Measurements from ENCODE around the gene TMEM120B. TPM values are rescaled to one million over a fixed set of nuclear protein-coding genes. Genes with fewer than 3 reads are reported as not detected.
A peak's percentile ranks its signal among the peaks of the same experiment; 100 is the strongest.

TMEM120B gene
- total RNA-seq, 1 experiment from 2014 or later: 14.2 TPM

GRCh38 chr12:121803861-121804416, 91.4 kb downstream of the TMEM120B start, which contains the start of gene SETD1B:
Gene SETD1B, plus strand, starts transcription at chr12:121804009. Its CDS starts 729 bp downstream, at chr12:121804738.
- TF ChIP-seq CTCF (IDR thresholded peaks at IDR 0.05; ENCODE audit: unreplicated experiment): no peak
- H3K36me3 Mint-ChIP-seq (ENCODE audit: insufficient read depth, unreplicated experiment): peaks cover 40% of the 10 kb centered on the region
- no peaks in the 10 kb centered on the region for H3K9me3 Mint-ChIP-seq (ENCODE audit: unreplicated experiment)
- no TSS peak for BruUV-seq (replicated peaks)
- peak within 1 kb of the TSS; percentile 99 for H3K27ac Mint-ChIP-seq (ENCODE audit: low read depth, unreplicated experiment)
- peak; percentile 54 for DNase-seq (ENCODE audit: unreplicated experiment)
- POLR2A ChIA-PET: interaction anchor here (0.7 to 13.9 kb wide), 9 partner anchors 4 to 220 kb away, joined by 3 to 344 read pairs (median 24); partner anchors contain the start of genes PSMD9, RHOF and SETD1B
- H3K4me1 Mint-ChIP-seq (ENCODE audit: insufficient read depth, unreplicated experiment): peaks cover 4% of the 10 kb centered on the region
- intact Hi-C loops (cut with micrococcal nuclease): no loop called here
- H3K4me3 Mint-ChIP-seq (ENCODE audit: unreplicated experiment): peak within 1 kb of the TSS; percentile 87
- no peaks in the 10 kb centered on the region for H3K27me3 Mint-ChIP-seq (ENCODE audit: insufficient read depth, unreplicated experiment)
- CTCF ChIA-PET: interaction anchor here (1.1 to 16.6 kb wide), 2 partner anchors 8 to 32 kb away, joined by 4 to 390 read pairs; partner anchors contain the start of gene RHOF

DNA sequence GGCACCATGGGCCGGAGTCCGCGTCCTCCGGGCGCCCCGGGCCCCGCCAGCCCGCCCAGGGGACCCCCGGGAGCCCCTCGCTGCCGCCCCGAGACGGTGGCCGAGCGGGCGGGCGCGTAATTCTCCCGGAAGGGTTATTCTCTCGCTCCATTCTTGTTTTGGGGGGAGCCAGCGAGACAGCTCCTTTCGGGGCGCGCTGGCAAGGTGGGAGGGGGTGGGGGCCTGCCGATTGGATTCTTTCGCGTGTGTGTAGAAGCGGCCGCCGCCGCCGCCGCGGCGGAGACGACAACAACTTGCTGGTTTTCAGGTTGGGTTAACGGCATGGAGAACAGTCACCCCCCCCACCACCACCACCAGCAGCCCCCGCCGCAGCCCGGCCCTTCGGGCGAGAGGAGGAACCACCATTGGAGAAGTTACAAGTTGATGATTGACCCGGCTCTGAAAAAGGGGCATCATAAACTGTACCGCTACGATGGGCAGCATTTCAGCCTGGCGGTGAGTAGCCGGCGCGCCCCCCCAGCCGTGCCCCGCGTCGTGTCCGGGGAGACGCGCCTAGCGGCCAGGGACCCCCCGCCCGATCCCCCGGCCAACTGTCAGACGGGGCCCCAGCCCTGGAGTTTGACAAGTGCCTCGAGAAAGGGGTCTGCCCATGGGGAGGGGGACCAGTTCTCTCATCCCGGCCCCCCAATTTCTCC, 92.0 kb downstream of the TMEM120B start:
- Mint-ChIP-seq H3K9me3 (ENCODE audit: unreplicated experiment) (no peaks in the 10 kb centered on the region), H3K36me3 (ENCODE audit: insufficient read depth, unreplicated experiment) (peaks cover 40% of the 10 kb centered on the region), H3K27me3 (ENCODE audit: insufficient read depth, unreplicated experiment) (no peaks in the 10 kb centered on the region), H3K4me1 (ENCODE audit: insufficient read depth, unreplicated experiment) (no peaks in the 10 kb centered on the region), H3K4me3 (ENCODE audit: unreplicated experiment) (peak overlapping the region; percentile 87), H3K27ac (ENCODE audit: low read depth, unreplicated experiment) (peak overlapping the region; percentile 99)
- no TSS peak for BruUV-seq (replicated peaks)
- ChIA-PET POLR2A (interaction anchor here (0.5 to 12.4 kb wide), 3 partner anchors 7 to 1605 kb away, joined by 3 to 344 read pairs (median 8); partner anchors contain the start of genes RHOF and SETD1B), CTCF (interaction anchor here (0.6 to 16.6 kb wide), 3 partner anchors 9 to 31 kb away, joined by 3 to 390 read pairs (median 4); partner anchors contain the start of gene RHOF)
- TF ChIP-seq CTCF (IDR thresholded peaks at IDR 0.05; ENCODE audit: unreplicated experiment): no peak
- intact Hi-C loops (cut with micrococcal nuclease): no loop called here
- peak; percentile 28 for DNase-seq (ENCODE audit: unreplicated experiment)

DNA sequence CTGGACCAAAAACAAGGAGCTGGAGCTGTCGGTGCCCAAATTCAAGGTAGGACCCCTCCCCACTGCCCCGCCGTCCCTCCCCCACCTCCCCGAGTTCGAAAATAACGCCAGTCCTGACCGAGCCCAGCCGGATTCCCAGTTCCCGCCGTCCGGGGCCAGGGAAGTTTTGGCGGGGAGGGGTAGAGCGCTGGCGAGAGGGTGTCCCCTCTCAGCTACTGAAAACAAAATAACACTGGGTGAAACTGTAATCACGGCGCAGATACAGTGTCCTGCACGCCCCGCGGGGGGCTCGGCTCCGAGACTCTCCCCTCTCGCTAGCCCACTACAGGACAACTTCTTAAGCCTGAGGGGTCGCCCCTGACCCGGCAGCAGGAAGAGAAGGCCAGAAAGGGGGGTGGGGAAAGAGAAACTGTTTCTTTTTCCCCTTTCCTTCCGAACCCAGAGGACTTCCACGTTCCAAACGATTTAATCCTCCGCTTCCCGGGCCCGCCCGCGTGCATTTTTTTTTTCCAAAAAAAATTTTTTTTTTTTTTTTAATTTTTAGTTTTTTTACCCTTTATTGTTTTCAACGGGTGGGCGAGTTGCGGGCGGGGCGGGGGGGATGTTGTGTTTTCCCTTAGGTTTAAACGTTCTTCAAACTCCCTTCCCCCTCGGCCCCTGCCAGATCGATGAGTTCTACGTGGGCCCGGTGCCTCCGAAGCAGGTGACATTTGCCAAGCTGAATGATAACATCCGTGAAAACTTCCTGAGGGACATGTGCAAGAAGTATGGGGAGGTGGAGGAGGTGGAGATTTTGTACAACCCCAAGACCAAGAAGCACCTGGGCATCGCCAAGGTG, 92.8 kb downstream of the TMEM120B start:
- H3K9me3 Mint-ChIP-seq (ENCODE audit: unreplicated experiment): no peaks in the 10 kb centered on the region
- DNase-seq (ENCODE audit: unreplicated experiment): peak; percentile 35
- no peaks in the 10 kb centered on the region for H3K27me3 Mint-ChIP-seq (ENCODE audit: insufficient read depth, unreplicated experiment)
- H3K27ac Mint-ChIP-seq (ENCODE audit: low read depth, unreplicated experiment): peak overlapping the region; percentile 99
- H3K4me3 Mint-ChIP-seq (ENCODE audit: unreplicated experiment): peak overlapping the region; percentile 87
- BruUV-seq (replicated peaks): no TSS peak
- intact Hi-C loops (cut with micrococcal nuclease): no loop called here
- peaks cover 44% of the 10 kb centered on the region for H3K36me3 Mint-ChIP-seq (ENCODE audit: insufficient read depth, unreplicated experiment)
- H3K4me1 Mint-ChIP-seq (ENCODE audit: insufficient read depth, unreplicated experiment): no peaks in the 10 kb centered on the region
- ChIA-PET CTCF (interaction anchor here (0.6 to 16.6 kb wide), 3 partner anchors 10 to 30 kb away, joined by 3 to 390 read pairs (median 4); partner anchors contain the start of gene RHOF), POLR2A (interaction anchor here (0.5 to 12.4 kb wide), 8 partner anchors 8 to 1606 kb away, joined by 3 to 344 read pairs (median 4); partner anchors contain the start of genes PSMD9, RHOF, SETD1B and TMEM120B)
- no peak for TF ChIP-seq CTCF (IDR thresholded peaks at IDR 0.05; ENCODE audit: unreplicated experiment)
